Esophagus muscularis mucosa (tissue), 4 donors: Measurements from ENCODE around the gene TK1.

Source experiments
- EP300 ChIP-seq: sonication (generic); formaldehyde crosslinking; IDR thresholded peaks from one replicate; pipeline ENCODE4 v1.6.1; 2017; ENCODE audit warnings: antibody characterized with exemption
- POLR2A ChIP-seq: fragments of 450-650 bp; IDR thresholded peaks from one replicate; pipeline ENCODE4 v1.6.1; 2017; ENCODE audit warnings: antibody characterized with exemption, moderate library complexity, mild to moderate bottlenecking, low read depth
- POLR2AphosphoS5 ChIP-seq, 2 donors: sonication (generic); formaldehyde crosslinking; IDR thresholded peaks; one replicate each; pipeline ENCODE4 v1.6.1; 2017; ENCODE audit warnings: antibody characterized with exemption in 2 of 2
- TF ChIP-seq, protein P1 (sequence below), 3 experiments: fragments of 200-600 bp in 2 of 3; fragments of 450-650 bp in 1 of 3; sonication (generic) in 2 of 3; IDR thresholded peaks; one replicate each; pipeline ENCODE4 v1.5.1; 2017 to 2019; ENCODE audit warnings: antibody characterized with exemption in 3 of 3, mild to moderate bottlenecking in 2 of 3, moderate library complexity in 1 of 3

DNA sequence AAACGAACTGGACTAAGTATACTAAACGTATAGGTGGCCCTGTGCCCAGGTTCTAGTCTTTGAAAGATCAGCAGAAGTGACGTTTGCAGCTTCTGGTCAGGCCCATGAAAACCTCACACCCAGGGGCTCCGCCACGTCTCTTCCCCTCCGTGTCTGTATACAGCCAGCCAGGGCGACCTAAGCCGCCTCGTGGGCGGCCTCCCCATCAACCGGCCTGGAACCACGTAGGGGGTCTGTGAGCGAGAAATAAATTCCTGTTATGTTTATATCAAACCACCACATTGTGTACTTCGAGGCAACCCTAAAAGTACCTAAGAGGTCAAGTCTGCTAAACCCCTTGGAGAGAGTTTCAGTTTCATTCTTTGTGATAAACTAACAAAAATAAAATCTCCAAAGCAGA lies 6.8 kb downstream of the TK1 start:
- TF ChIP-seq, protein P1, sequence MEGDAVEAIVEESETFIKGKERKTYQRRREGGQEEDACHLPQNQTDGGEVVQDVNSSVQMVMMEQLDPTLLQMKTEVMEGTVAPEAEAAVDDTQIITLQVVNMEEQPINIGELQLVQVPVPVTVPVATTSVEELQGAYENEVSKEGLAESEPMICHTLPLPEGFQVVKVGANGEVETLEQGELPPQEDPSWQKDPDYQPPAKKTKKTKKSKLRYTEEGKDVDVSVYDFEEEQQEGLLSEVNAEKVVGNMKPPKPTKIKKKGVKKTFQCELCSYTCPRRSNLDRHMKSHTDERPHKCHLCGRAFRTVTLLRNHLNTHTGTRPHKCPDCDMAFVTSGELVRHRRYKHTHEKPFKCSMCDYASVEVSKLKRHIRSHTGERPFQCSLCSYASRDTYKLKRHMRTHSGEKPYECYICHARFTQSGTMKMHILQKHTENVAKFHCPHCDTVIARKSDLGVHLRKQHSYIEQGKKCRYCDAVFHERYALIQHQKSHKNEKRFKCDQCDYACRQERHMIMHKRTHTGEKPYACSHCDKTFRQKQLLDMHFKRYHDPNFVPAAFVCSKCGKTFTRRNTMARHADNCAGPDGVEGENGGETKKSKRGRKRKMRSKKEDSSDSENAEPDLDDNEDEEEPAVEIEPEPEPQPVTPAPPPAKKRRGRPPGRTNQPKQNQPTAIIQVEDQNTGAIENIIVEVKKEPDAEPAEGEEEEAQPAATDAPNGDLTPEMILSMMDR (IDR thresholded peaks at IDR 0.05): no peak
- TF ChIP-seq POLR2AphosphoS5 (IDR thresholded peaks at IDR 0.05) (no peak), POLR2A (no peak), EP300 (no peak)
